PFSK-1 (cell line): ENCODE data around the gene PPP1R3E.

Experiments
- FOXP2 ChIP-seq: optimal IDR thresholded peaks from 2 replicates; pipeline ENCODE3; 2011; ENCODE audit warnings: borderline replicate concordance, control low read depth, inconsistent platforms; ENCODE audit not compliant: insufficient read depth; ENCODE audit errors: extremely low read length, extremely low read depth
- POLR2AphosphoS5 ChIP-seq: IDR thresholded peaks from 2 replicates; pipeline ENCODE4 v1.6.1; 2012; ENCODE audit warnings: low read depth, mild to moderate bottlenecking, control low read depth, low read length, moderate library complexity
- REST ChIP-seq, 2 experiments: IDR thresholded peaks; 2 replicates each; pipeline versions ENCODE4 v1.6.1 to v1.8.0; 2011 to 2012; ENCODE audit warnings: low read depth in 2 of 2, low read length in 2 of 2, control low read depth in 1 of 2, inconsistent platforms in 1 of 2, mild to moderate bottlenecking in 1 of 2, moderate library complexity in 1 of 2; ENCODE audit not compliant: insufficient read depth in 1 of 2
- SIN3A ChIP-seq: IDR thresholded peaks from 2 replicates; pipeline ENCODE4 v1.6.1; 2012; ENCODE audit warnings: mild to moderate bottlenecking, low read length, moderate library complexity, borderline replicate concordance; ENCODE audit not compliant: insufficient read depth
- TAF1 ChIP-seq: IDR thresholded peaks from 2 replicates; pipeline ENCODE4 v1.6.1; 2012; ENCODE audit warnings: low read length, control low read depth, borderline replicate concordance; ENCODE audit not compliant: insufficient read depth

PPP1R3E gene

GRCh38 chr14:23347406-23348296 lies 45.0 kb upstream of the PPP1R3E start:
- TF ChIP-seq TAF1 = no peak

DNA sequence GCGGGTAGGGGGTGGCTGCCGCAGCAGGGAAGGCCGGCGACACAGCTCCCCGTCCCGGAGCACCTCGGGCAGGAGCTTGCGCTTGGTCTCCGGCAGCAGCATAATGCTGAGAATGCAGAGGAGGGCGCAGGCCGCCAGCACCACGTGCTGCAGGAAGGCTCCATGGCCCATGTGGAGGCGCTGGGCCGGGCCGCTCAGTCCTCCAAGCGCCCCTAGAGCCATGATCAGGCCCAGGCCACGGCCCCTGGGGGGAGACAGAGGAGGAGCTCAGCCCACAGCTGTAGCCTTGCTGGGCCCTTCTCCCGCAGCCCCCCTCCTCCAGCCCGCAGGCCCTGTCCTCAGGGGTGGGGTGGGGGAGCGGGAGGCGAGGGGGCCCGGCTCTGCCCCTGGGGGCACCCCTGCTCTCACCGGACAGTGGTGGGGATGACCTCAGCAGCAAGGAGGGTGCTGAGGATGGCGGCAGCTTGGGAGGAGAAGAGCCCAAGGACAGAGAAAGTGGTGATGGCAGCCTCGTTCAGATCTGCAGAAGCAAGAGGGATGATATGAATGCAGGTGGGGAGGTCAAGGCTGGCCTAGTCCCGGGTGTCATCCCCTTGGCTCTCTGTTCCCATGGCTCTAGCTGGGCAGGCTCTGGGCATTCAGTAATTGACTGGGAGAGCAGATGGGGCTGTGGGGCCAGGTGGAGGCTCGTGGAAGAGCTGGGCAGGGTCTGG lies 44.2 kb upstream of the PPP1R3E start:
- no peak for TF ChIP-seq FOXP2
- TF ChIP-seq TAF1 = no peak
- TF ChIP-seq REST (IDR thresholded peaks at IDR 0.05; ENCODE audit: insufficient read depth in 1 of 2, low read depth in 2 of 2, low read length in 2 of 2) = no peak
- TF ChIP-seq SIN3A = no peak
- TF ChIP-seq POLR2AphosphoS5 = no peak

- no peak for TF ChIP-seq SIN3A
- TF ChIP-seq POLR2AphosphoS5 = no peak
- TF ChIP-seq REST (IDR thresholded peaks at IDR 0.05; ENCODE audit: insufficient read depth in 1 of 2, low read depth in 2 of 2, low read length in 2 of 2) = no peak
- no peak for TF ChIP-seq FOXP2
- no peak for TF ChIP-seq TAF1
Measured at GRCh38 chr14:23345987-23346692, 43.5 kb upstream of the PPP1R3E start.

- TF ChIP-seq POLR2AphosphoS5 (no peak), SIN3A (no peak), REST (IDR thresholded peaks at IDR 0.05; ENCODE audit: insufficient read depth in 1 of 2, low read depth in 2 of 2, low read length in 2 of 2) (no peak), FOXP2 (no peak), TAF1 (no peak)
Measured at GRCh38 chr14:23344481-23344880, 41.8 kb upstream of the PPP1R3E start.

DNA sequence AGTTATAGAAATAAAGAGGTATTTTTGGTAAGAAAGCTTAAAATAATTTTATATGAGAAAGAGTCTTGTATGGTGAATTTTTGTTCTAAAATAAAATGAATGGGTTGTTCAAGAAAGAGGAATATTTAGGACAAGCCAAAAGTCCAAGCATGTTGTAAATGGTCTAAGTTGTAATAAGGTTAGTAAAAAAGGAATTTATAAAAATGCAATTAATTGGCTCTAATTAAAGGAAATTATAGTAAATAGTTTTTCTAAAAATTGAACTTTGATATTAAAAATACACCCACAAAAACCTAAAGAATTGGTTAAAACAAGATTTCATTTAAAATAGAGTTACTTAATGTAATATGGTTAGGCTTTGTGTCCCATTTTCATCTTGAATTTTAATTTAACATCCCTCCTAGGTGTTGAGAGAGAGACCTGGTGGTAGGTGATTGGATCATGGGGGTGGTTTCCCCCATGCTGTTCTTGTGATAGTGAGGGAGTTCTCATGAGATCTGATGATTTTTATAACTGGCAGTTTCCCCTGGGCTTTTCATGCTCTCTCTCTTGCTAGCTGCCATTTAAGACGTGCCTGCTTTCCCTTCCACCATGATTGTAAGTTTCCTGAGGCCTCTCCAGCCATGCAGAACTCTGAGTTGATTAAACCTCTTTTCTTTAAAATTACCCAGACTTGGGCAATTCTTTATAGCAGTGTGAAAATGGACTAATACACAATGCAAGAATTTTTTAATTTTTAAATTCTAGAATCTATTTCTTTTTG lies 37.0 kb upstream of the PPP1R3E start:
- TF ChIP-seq POLR2AphosphoS5 (no peak), SIN3A (no peak), REST (IDR thresholded peaks at IDR 0.05; ENCODE audit: insufficient read depth in 1 of 2, low read depth in 2 of 2, low read length in 2 of 2) (no peak), TAF1 (no peak), FOXP2 (no peak)
